ENCODE measurements around the gene FCGR3B.
A peak's percentile ranks its signal among the peaks of the same experiment; 100 is the strongest.
"Not testable (repeated sequence)": the region's sequence is repeated elsewhere in the genome, so short reads cannot be mapped to it uniquely, and the experiment has no call there.

- TF ChIP-seq CTCF (IDR thresholded peaks at IDR 0.05; ENCODE audit: low read depth, low read length, missing input control); REST (IDR thresholded peaks at IDR 0.05); RXRA (IDR thresholded peaks at IDR 0.05); EGR1 (IDR thresholded peaks at IDR 0.05; ENCODE audit: low read depth in 2 of 2); JUND (IDR thresholded peaks at IDR 0.05); HNF4A (conservative IDR thresholded peaks at IDR 0.05); GABPA (IDR thresholded peaks at IDR 0.05 in 1 of 2, conservative IDR thresholded peaks at IDR 0.05 in 1 of 2); FOXA1 (IDR thresholded peaks at IDR 0.05); ATF3 (IDR thresholded peaks at IDR 0.05); SP1 (IDR thresholded peaks at IDR 0.05); TAF1 (conservative IDR thresholded peaks at IDR 0.05); YY1 (IDR thresholded peaks at IDR 0.05); ZBTB33 (IDR thresholded peaks at IDR 0.05): not testable (repeated sequence)
- TF ChIP-seq RAD21 (IDR thresholded peaks at IDR 0.05), result peak in 1 of 2 donors; percentile 15
These were observed 11.7 kb upstream of the FCGR3B start for GRCh38 chr1:161642697-161643096.

Measured in liver (tissue), 3 donors.